GM19238 (cell line): Measurements from ENCODE around the gene MAVS.
A peak's percentile ranks its signal among the peaks of the same experiment; 100 is the strongest.
"Not testable (repeated sequence)": the region's sequence is repeated elsewhere in the genome, so short reads cannot be mapped to it uniquely, and the experiment has no call there.

Source experiments
- DNase-seq: peaks from one replicate; pipeline ENCODE4 v3.0.0; 2011; ENCODE audit warnings: low spot score; ENCODE audit not compliant: insufficient read length

MAVS gene

DNA sequence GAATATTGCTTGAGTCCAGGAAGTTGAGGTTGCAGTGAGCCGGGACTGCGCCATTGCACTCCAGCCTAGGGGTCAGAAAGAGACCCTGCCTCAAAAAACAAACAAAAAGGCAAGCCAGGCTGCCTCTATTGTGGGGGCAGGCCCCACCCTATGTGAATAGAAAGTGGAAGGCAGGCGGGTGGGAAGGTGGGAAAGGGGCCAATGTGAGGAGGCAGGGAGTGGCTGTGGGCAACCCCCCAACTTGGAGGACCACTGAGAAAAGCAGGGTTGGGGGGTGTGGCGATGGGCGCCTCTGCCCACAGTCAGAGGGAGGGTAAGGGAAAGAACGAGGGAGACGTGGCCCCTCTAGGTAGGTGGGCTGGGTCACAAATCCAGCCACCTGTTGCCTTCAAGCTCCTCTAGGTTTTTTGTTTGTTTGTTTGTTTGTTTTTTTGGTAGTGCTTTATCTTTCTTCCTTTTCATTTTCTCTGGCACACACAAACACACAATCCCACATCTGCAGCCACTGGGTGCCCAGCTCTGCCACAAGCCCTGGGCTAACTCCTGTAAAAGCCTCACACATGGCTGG lies 31.6 kb upstream of the MAVS start:
- DNase-seq = no peak

DNA sequence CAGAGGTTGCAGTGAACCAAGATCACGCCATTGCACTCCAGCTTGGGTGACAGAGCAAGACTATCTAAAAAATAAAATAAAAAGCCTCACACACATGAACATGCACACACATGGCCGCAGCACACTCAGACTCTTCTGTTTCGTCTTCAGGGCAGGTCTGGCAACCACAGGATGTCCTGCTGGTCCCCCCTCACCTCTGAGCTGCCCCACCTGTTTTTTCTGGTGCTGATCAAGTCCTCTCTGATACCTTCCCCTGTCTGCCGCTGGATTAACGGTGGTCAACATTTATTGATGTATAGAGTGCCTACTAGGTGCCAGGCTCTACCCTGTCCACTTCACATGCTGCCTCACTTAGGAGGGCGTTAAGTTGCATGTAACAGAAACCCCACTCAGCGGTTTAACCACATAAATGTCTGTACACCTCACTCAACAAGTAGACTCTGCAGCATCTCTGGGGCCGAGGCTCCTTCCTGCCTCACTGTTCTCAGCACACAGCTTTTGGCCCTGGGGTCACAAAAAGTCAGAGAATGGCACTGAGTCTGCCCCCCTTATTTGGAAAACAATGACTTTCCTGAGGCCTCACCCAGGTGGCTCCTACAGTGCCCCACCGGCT lies 30.8 kb upstream of the MAVS start:
- no peak for DNase-seq

DNA sequence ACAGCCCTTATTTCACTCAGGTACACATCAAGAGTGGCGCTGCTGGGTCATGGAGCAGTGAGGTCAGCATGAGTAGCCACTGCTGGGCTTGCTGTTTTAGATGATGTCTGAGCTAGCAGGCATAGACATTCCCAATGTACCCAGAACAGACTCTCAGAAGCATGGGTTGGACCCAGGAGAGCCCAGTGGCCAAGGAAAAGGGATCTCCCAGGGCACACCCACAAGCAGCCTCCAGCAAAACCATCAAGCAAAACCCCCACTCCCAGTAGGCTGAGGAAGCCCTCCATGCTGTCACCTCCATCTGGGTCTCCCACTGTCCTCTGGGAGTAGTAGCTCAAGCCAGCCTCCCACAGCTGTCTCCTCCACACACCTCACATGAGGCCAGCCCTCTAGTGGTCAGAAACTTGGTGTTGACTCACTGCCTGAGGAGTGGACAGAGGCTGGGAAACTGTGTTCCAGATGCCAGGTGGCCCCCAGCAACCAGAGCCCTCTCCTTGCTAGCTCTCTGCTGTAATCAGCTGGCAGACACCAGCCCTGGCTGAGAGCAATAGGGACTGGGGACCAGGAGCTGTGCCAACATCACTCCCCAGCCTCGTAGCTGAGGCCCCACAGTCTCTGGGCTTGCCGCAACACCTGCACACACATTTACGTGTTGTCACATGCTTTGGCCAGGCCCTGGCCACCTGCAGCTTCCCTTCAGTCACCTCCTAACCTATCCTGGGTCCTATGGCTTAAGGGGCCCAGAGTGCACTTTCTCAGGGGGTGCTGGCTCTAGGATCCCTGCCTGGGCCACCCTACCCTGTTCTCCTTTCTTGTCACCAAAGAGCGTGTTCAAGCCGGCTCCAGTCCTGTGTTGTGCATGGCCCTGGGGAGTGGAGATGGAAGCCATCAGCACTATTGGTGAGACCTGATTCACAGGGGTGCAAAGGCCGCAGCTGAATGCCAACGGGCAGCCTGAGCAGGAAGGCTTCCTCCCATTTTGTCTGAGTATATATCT lies 28.2 kb upstream of the MAVS start:
- no peak for DNase-seq

DNA sequence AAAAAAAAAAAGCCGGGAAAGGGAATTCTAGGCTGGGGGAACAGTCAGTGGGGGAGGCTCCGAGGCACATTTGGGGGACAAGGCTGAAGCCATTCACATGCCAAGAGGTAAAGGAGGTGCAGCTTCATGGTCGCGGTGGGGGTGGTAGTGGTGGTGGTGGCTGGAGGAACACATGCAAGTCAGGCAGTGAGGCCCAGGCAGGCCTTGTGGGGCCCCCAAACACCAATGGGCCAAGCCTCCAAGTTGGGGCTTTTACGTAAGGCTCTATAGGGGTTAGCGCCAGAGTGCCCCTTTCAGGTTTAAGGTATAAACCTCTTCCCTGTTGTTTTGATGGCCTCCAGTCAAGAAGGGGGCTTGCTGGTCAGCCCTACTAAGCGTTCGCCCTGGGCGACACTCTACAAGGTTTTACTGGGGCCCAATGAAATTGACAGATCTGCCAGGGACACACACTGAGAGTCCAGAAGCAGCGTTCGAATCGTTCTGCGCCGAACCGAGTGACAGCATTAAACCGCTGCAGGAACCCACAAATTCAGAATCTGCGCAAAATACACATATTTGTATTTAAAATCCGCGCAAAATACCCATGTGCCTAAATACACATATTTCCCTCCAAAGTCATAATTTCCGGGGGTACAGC lies 27.1 kb upstream of the MAVS start:
- no peak for DNase-seq

DNA sequence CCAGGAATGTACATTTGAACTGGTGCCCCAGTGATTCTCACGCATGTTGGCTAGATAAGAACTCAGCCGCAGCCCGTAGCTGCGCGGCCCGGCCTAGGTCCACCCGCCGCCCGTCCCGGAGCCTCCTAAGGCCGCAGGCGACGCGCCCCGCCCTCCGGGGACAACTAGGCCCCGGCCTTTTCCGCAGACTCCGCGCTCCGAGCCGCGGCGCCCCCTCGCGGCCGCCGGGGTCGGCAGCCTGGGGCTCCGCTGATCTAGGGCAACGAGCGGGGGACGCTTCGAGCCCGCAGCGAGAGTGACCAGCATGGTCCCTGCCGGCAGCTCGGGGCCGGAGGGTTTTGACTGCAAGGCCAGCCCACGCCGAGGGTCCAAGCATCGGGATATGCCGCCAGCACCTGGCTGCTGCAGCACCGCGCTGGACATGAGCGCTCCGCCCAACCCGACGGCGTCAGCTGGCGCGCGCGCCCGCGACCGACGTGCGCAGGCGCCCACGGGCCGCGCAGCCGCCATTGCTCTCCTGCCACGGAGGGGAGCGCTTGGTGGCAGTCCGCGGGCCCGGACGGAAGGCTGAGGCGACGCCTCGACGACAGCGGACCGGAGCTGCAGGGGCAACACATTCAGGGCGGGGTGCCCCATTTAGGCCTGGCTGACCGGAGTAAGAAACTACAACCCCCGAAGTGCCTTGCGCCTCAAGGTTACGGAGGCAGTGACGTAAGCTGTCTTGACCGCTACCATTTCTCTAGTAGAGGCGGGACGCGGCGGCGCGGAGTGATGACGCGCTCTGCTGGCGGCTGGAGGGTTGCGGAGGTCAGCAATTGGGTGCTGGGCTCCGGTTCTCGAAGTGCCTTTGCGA lies 26.4 kb upstream of the MAVS start, which contains the start of gene AP5S1:
Gene AP5S1 (plus strand): TSS at position 500 of the 853 bp plus-strand sequence. CDS start 1,571 bp downstream, outside the sequence.
- DNase-seq = peak; percentile 91

DNA sequence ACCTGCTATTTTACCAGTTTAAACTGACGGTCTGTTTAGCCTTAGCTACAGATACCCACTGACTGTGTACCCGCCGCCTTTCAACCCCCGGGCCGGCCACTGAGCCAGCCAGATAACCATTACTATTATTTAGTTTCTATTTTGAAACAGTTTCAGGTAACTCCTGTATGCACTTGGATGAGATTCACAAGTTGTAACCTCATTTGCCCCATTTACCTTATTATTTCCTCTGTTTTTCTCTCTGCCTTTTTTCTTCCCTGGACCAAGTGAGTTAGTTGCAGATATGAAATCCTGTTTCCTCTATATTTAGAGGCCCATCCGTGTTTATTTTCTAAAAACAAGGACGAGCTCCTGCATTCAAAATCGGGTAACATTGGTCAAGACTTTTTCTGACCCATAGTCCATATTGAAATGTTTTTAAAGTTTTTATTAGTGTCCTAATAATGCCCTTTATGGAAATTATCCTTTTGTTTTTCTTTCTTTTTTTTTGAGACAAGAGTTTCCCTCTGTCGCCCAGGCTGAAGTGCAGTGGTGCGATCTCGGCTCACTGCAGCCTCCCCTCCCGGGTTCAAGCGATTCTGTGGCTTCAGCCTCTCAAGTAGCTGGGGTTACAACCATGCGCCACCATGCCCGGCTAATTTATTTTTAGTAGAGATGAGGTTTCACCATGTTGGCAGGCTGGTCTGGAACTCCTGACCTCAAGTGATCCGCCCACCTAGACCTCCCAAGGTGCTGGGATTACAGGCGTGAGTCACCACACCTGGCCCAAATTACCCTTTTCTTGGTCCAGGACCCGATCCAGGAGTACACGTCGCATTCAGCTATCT lies 25.5 kb upstream of the MAVS start:
- DNase-seq = no peak

DNA sequence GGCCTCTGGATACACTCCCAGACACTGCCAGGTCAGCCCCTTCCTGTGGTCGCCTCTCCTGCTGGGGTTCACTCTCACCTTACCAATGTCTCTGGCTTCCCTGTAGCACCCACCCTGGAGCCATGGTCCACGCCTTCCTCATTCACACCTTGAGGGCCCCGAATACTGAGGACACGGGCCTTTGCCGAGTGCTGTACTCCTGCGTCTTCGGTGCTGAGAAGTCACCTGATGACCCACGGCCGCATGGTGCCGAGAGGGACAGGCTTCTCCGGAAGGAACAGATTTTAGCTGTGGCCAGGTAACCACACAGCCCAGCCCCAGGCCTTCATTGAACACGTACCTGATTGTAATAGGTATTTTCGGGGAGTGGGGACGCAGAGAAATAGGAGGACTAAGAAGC lies 24.6 kb upstream of the MAVS start:
- DNase-seq = no peak

DNA sequence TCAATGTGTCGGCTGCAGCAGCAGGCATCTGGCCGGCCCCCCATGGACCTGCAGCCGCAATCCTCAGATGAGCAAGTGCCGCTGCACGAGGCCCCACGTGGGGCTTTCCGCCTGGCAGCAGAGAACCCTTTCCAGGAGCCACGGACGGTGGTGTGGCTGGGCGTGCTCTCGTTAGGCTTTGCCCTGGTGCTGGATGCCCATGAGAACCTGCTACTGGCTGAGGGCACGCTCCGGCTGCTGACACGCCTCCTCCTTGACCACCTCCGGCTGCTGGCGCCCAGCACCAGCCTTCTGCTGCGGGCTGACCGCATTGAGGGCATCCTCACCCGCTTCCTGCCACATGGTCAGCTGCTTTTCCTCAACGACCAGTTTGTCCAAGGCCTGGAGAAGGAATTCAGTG lies 22.8 kb upstream of the MAVS start:
- DNase-seq = no peak

DNA sequence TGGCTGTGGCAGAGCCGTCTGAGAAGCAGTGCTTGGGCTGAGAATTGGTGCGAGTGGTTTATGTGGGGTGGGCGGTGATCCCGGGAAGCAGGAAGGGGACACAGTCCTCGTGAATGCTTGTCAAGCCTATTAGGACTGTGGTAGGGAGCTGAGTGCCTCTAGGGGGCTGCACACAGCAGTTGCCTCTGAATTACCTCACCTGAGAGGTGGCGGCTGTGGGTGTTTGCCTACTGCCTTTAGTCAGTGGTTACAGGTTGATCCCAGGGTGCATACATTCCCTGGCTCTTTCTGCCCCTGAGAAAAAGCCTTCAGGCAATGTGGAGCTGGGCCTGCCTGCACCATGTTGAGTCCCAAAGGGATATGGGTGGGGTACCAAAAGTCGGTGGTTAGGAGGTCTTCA lies 21.1 kb upstream of the MAVS start:
- DNase-seq = no peak

DNA sequence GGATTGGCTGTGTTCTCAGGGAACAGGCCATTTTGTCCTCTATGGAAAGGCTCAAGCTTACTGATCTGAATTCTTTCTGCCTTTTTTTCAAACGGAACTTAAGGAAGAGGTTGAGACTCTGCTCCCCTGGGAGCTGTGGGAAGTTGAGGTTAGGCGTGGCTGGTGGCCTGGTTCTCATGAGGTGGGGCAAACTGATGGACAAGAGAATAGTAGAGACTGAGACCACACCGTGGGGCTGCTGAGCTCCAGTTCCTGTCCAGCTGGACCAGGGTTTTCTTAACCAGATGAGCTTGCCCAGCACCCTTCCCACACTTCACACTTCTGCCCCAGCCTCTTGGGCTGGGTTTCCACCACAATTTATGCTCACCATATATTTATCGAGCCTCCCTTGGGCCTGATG lies 20.2 kb upstream of the MAVS start:
- DNase-seq = no peak

DNA sequence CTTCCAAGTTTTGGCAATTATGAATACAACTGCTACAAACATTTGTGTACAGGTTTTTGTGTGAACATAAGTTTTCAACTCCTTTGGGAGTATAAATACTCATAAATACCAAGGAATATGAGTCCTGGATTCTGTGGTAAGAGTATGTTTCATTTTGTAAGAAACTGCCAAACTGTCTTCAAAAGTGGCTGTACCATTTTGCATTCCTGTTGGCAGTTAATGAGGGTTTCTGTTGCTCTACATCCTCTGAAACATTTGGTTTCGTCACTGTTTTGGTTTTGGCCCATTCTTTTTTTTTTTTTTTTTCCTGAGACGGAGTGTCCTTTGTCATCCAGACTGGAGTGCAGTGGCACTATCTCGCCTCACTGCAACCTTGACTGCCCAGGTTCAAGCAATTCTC lies 17.8 kb upstream of the MAVS start:
- no peak for DNase-seq

DNA sequence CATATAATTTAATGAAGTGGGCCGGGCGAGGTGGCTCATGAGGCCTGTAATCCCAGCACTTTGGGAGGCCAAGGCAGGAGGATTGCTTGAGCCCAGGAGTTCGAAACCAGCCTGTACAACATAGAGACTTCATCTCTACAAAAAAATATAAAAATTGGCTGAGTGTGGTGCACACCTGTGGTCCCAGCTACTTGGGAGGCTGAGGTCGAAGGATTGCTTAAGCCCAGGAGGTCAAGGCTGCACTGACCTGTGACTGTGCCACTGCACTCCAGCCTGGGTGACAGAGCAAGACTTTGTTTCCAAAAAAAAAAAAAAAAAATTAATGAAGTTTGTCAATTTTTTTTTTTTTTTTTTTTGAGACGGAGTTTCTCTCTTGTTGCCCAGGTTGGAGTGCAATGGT lies 16.7 kb upstream of the MAVS start:
- DNase-seq = not testable (repeated sequence)

DNA sequence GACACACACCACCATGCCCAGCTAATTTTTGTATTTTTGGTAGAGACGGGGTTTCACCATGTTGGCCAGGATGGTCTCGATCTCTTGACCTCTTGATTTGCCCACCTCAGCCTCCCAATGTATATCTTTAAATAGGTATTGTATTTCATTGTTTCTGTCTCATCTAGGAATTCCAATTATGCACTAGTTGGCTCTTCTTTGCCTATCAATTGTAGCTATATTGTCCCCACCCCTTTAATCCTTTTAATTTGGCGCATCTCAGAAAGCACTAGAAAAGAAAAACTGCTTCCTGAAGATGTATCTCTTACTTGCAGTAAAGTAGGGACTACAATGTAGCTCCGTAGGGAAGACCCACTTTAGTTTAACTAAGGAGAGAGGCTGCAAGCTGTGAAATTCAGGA lies 10.5 kb upstream of the MAVS start:
- no peak for DNase-seq

DNA sequence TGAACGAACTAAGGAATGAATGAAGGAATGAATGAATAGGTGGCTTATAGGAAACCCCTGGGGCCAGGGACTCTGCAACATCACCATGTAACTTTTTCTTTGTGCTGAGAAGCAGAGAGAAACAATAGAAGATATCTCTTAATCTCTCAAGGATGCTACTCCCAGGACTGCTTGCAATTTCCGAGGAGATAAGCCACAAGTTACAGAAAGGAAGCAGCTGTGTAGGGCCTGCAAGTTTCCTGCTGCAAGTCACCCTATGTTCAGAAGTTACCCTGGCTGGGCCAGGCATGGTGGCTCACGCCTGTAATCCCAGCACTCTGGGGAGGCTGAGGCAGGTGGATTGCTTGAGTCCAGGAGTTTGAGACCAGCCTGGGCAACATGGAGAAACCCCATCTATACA lies 7.3 kb upstream of the MAVS start:
- DNase-seq = no peak

DNA sequence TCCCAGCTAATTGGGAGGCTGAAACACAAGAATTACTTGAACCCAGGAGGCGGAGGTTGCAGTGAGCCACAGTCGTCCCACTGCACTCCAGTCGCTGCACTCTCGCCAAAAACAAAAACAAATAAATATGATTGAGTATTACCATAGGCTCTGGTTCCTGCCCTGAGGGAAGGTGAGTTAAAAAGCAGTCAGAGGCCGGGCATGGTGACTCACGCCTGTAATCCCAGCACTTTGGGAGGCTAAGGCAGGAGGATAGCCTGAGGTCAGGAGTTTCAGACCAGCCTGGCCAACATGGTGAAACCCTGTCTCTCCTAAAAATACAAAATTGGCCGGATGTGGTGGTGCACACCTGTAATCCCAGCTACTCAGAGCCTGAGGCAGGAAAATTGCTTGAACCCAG lies 6.4 kb upstream of the MAVS start:
- DNase-seq = not testable (repeated sequence)

DNA sequence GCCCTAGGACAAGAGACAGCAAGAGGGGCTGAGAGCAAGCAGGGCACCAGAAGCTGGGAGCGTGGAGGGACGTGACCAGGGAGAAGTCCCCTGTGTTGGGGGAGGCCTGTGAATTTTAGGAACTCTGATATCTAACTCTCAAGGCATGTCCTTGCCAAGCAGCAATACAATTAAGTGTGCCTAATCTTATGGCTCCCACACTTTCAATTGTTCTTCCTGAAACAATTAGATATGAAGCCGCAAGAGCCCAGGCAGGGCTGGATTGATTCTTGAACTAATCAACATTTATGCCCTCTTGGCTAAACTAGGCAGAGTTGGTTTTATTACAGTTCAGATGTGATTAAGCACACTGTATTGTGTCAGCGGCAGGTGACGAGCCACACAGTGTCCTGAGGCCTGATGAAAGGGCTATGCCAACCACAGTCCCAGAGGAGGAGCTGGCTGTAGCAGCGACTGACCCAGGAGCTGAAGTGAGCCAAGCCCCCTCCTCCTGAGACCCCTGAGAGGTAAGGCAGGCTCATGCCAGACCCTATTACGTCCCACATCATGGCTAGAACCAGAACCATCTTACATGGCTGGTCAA lies 4.2 kb upstream of the MAVS start:
- no peak for DNase-seq

DNA sequence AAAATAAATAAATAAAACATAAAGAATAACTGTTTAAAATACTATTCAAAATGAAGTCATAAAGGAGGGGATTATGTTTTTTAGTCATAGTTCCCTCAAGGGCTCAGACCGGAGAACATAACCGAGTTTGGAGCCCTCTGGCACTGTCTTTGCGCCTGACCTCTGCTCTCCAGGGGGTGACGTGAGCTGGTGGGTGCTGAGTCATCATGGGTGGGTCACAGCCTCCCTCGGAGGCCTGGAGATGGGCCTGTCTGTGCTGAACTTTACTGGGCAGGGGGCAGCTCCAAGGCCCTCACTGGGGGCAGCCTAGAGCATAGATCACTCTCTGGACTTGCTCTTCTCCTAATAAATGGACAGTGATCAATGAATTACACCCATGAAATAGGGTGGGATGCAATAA lies 3.1 kb upstream of the MAVS start:
- DNase-seq = no peak

DNA sequence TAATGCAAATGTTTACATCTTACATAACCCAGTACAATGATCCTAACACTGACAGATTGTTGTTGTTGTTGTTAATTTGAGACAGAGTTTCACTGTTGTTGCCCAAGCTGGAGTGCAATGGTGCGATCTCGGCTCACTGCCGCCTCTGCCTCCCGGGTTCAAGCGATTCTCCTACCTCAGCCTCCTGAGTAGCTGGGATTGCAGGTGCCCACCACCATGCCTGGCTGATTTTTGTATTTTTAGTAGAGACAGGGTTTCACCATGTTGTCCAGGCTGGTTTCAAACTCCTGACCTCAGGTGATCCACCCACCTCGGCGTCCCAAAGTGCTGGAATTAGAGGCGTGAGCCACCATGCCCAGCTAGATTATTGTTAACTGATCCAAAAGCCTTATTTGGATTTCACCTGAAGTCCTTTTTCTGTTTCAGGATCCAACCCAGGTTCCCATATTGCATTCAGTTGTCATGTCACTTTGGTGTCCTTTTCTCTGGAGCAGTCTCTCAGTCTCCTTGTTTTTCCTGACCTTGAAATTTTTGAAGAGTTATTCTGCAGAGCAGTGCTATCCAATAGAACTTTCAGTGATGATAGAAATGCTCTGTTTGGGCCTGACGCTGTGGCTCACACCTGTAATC lies 2.5 kb upstream of the MAVS start:
- DNase-seq = not testable (repeated sequence)

DNA sequence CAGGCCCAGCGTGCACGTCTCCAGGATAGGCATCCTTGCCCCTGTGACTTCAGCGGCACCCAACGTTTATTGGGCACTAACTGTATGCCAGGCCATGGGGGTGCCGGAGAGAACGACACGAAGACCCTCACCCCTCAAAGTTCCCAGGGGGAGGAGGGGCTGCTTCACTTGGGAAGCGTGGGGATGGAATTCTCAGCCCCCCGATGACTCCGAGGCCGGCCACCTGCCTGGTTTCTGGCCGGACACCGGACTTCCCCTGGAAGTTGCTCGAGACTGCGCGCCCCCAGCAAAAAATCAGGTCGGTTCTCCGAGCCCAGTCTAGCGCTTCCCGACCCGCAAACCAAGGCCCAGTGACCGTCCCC lies 275 bp upstream of the MAVS start:
- no peak for DNase-seq
